A673 (cell line): Measurements from ENCODE around the gene SLC35A4. TPM values are rescaled to one million over a fixed set of nuclear protein-coding genes. Genes with fewer than 3 reads are reported as not detected.

ENCODE experiments used
- BruUV-seq: library from RNA; stranded (reverse); fragments of 400-500 nt; replicated peaks from 2 replicates; lab custom pipeline; 2021; lab: Mats Ljungman, UMichigan
- CTCF ChIA-PET: fragments of 300-600 bp; sonication (Branson Sonifier 250); formaldehyde crosslinking; loops from one replicate; lab custom pipeline; 2022; ENCODE audit warnings: antibody characterized with exemption; lab: Charles Lee
- POLR2A ChIA-PET: fragments of 300-600 bp; sonication (Branson Sonifier 250); formaldehyde crosslinking; loops from one replicate; lab custom pipeline; 2022; ENCODE audit warnings: antibody characterized with exemption; ENCODE audit not compliant: low non-redundant PET; lab: Charles Lee
- DNase-seq: peaks from one replicate; pipeline ENCODE4 v3.0.0-alpha.2; 2015; ENCODE audit warnings: low spot score
- H3K27ac ChIP-seq: fragments of 200-600 bp; sonication (generic); 2 replicates; pipeline ENCODE4 v1.5.1; 2016; ENCODE audit warnings: mixed run types, low read depth, mild to moderate bottlenecking, mixed read lengths, antibody characterized with exemption, low read length; ENCODE audit not compliant: poor library complexity, severe bottlenecking
- H3K27me3 ChIP-seq: fragments of 200-600 bp; sonication (generic); replicated peaks from 2 replicates; pipeline ENCODE4 v1.6.1; 2017; ENCODE audit warnings: mixed run types, low read depth, mild to moderate bottlenecking, mixed read lengths, antibody characterized with exemption, low read length; ENCODE audit not compliant: insufficient read depth, poor library complexity
- H3K36me3 ChIP-seq: fragments of 200-600 bp; sonication (generic); 2 replicates; pipeline ENCODE4 v1.6.1; 2016; ENCODE audit warnings: mixed run types, mild to moderate bottlenecking, mixed read lengths, antibody characterized with exemption, low read length; ENCODE audit not compliant: insufficient read depth, poor library complexity, severe bottlenecking
- H3K4me1 ChIP-seq: fragments of 200-600 bp; sonication (generic); 2 replicates; pipeline ENCODE4 v1.6.1; 2017; ENCODE audit warnings: mixed run types, mild to moderate bottlenecking, mixed read lengths, antibody characterized with exemption, low read length; ENCODE audit not compliant: insufficient read depth, poor library complexity, severe bottlenecking
- H3K4me3 ChIP-seq: fragments of 200-600 bp; sonication (generic); 2 replicates; pipeline ENCODE4 v1.5.1; 2016; ENCODE audit warnings: low read depth, mixed run types, mild to moderate bottlenecking, mixed read lengths, low read length; ENCODE audit not compliant: poor library complexity, severe bottlenecking
- H3K9me3 ChIP-seq: fragments of 200-600 bp; sonication (generic); 2 replicates; pipeline ENCODE4 v1.6.1; 2016; ENCODE audit warnings: mixed run types, low read depth, mild to moderate bottlenecking, mixed read lengths, antibody characterized with exemption, low read length; ENCODE audit not compliant: poor library complexity, severe bottlenecking
- CTCF ChIP-seq: fragments of 300-800, 200-600 bp; sonication (generic); conservative IDR thresholded peaks from 2 replicates; pipeline ENCODE4 v1.5.1; 2017; ENCODE audit warnings: low read depth, mild to moderate bottlenecking, antibody characterized with exemption, low read length, moderate library complexity, mixed read lengths
- EZH2 ChIP-seq: fragments of 200-600 bp; sonication (generic); IDR thresholded peaks from 2 replicates; pipeline ENCODE4 v1.6.1; 2017; ENCODE audit warnings: borderline replicate concordance, low read depth, mild to moderate bottlenecking, mixed read lengths, antibody characterized with exemption, low read length; ENCODE audit not compliant: poor library complexity, severe bottlenecking
- intact Hi-C: fragments of 100-400 bp; cut with micrococcal nuclease; formaldehyde crosslinking; loops from one replicate; pipeline ENCODE4 v1.10.0; 2022; ENCODE audit not compliant: unreplicated experiment
- total RNA-seq: library from RNA; stranded (reverse); gene quantifications from 2 replicates; pipeline ENCODE4 v1.2.3, GENCODE V29; 2021

SLC35A4 gene
- total RNA-seq, 1 experiment from 2014 or later = 99.6 TPM

GRCh38 chr5:140568443-140569063, 3.9 kb downstream of the SLC35A4 start:
- H3K4me1 ChIP-seq = peaks cover 10% of the 10 kb centered on the region
- BruUV-seq = no TSS peak
- intact Hi-C loops = no loop called here
- peaks cover 21% of the 10 kb centered on the region for H3K36me3 ChIP-seq
- H3K9me3 ChIP-seq = no peaks in the 10 kb centered on the region
- no peak overlapping the region for H3K4me3 ChIP-seq
- H3K27me3 ChIP-seq = no peaks in the 10 kb centered on the region
- CTCF ChIA-PET = no interaction called here
- no peak for DNase-seq
- H3K27ac ChIP-seq = no peak overlapping the region
- POLR2A ChIA-PET = no interaction called here
- TF ChIP-seq CTCF (no peak), EZH2 (no peak)

GRCh38 chr5:140569197-140569596, 4.6 kb downstream of the SLC35A4 start:
- H3K4me1 ChIP-seq = peaks cover 7% of the 10 kb centered on the region
- POLR2A ChIA-PET = no interaction called here
- H3K9me3 ChIP-seq = no peaks in the 10 kb centered on the region
- CTCF ChIA-PET = no interaction called here
- no TSS peak for BruUV-seq
- intact Hi-C loops = no loop called here
- peaks cover 21% of the 10 kb centered on the region for H3K36me3 ChIP-seq
- no peaks in the 10 kb centered on the region for H3K27me3 ChIP-seq
- no peak for DNase-seq
- TF ChIP-seq EZH2 = no peak
- TF ChIP-seq CTCF = no peak
- peak overlapping the region; percentile 1 for H3K27ac ChIP-seq
- no peak overlapping the region for H3K4me3 ChIP-seq

DNA sequence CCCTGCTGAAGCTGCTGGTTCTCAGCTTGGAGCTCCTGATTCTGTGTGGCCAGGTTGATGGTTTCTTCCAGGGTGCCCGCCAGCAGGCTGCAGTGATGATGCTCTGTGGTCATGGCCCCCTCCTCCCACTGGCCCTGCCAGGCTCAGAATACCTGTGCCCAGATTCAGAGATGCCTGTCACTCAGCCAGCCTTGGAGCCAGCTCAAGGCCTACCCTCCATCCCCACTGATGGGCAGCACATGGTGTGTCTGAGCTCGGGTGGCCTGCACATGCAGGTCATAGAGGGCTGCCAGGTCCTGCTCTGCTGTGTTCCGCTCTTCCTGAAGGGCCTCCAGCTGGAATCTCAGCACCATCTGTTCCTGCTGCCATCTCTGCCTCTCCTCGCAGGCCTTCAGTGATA, 5.4 kb downstream of the SLC35A4 start:
- ChIA-PET CTCF (interaction anchor here (0.6 kb wide), 1 partner anchor 1959 kb away, joined by 4 read pairs; no protein-coding TSS in a partner anchor), POLR2A (no interaction called here)
- intact Hi-C loops = no loop called here
- H3K4me3 ChIP-seq = no peak overlapping the region
- no peaks in the 10 kb centered on the region for H3K9me3 ChIP-seq
- TF ChIP-seq CTCF (no peak), EZH2 (no peak)
- peaks cover 21% of the 10 kb centered on the region for H3K36me3 ChIP-seq
- no TSS peak for BruUV-seq
- H3K27ac ChIP-seq = no peak overlapping the region
- no peaks in the 10 kb centered on the region for H3K27me3 ChIP-seq
- no peak for DNase-seq
- peaks cover 7% of the 10 kb centered on the region for H3K4me1 ChIP-seq
